Keratinocyte (primary cell): ENCODE results near the gene C16orf82. TPM values are rescaled to one million over a fixed set of nuclear protein-coding genes. Genes with fewer than 3 reads are reported as not detected.

Experiments used
- DNase-seq: peaks from one replicate; pipeline ENCODE4 v3.0.0-alpha.2; 2011; ENCODE audit warnings: low read depth, missing footprints, low spot score
- FAIRE-seq: peaks from 2 replicates; lab custom pipeline; 2011; peaks lifted over from hg19 to GRCh38; lab: Jason Lieb, UNC
- H2AFZ ChIP-seq: 2 replicates; pipeline ENCODE4 v1.6.0; 2012; ENCODE audit warnings: low read length, control low read depth, inconsistent platforms; ENCODE audit not compliant: control insufficient read depth
- H3K27ac ChIP-seq: 2 replicates; pipeline ENCODE4 v1.5.1; 2011; ENCODE audit warnings: low read length; ENCODE audit not compliant: control insufficient read depth, insufficient read depth
- H3K27me3 ChIP-seq: 3 replicates; pipeline ENCODE4 v1.6.0; 2011; ENCODE audit warnings: low read length; ENCODE audit not compliant: control insufficient read depth, insufficient read depth; ENCODE audit errors: extremely low read depth
- H3K36me3 ChIP-seq, 2 experiments: 2 replicates in 1 of 2; 3 replicates in 1 of 2; pipeline ENCODE4 v1.5.1; 2011; ENCODE audit warnings: low read length in 2 of 2, mild to moderate bottlenecking in 1 of 2; ENCODE audit not compliant: control insufficient read depth in 2 of 2, insufficient read depth in 2 of 2; ENCODE audit errors: extremely low read depth in 1 of 2
- H3K4me1 ChIP-seq: 3 replicates; pipeline ENCODE4 v1.5.1; 2011; ENCODE audit warnings: low read length; ENCODE audit not compliant: control insufficient read depth, insufficient read depth; ENCODE audit errors: extremely low read depth
- H3K4me2 ChIP-seq: 3 replicates; pipeline ENCODE4 v1.6.0; 2011; ENCODE audit warnings: low read depth, low read length; ENCODE audit not compliant: control insufficient read depth, insufficient read depth; ENCODE audit errors: extremely low read depth
- H3K4me3 ChIP-seq, 3 experiments: fragments of 200-600 bp in 1 of 3; sonication (generic) in 1 of 3; 2 replicates in 2 of 3; 3 replicates in 1 of 3; pipeline ENCODE4 v1.5.1; 2011 to 2016; ENCODE audit warnings: low read length in 3 of 3, mild to moderate bottlenecking in 3 of 3, control low read depth in 2 of 3, inconsistent platforms in 1 of 3, low read depth in 1 of 3, mixed read lengths in 1 of 3, mixed run types in 1 of 3, moderate library complexity in 1 of 3; ENCODE audit not compliant: control insufficient read depth in 2 of 3, insufficient read depth in 2 of 3; ENCODE audit errors: extremely low read depth in 1 of 3
- H3K79me2 ChIP-seq: 2 replicates; pipeline ENCODE4 v1.6.0; 2012; ENCODE audit warnings: low read length; ENCODE audit not compliant: control insufficient read depth, insufficient read depth
- H3K9ac ChIP-seq: 3 replicates; pipeline ENCODE4 v1.6.0; 2011; ENCODE audit warnings: low read length; ENCODE audit not compliant: control insufficient read depth, insufficient read depth; ENCODE audit errors: extremely low read depth
- H3K9me1 ChIP-seq: 3 replicates; pipeline ENCODE4 v1.6.0; 2011; ENCODE audit warnings: low read length; ENCODE audit not compliant: control insufficient read depth, insufficient read depth; ENCODE audit errors: extremely low read depth
- H3K9me3 ChIP-seq: 2 replicates; pipeline ENCODE4 v1.5.1; 2012; ENCODE audit warnings: low read depth, low read length; ENCODE audit not compliant: control insufficient read depth
- H4K20me1 ChIP-seq: 3 replicates; pipeline ENCODE4 v1.6.0; 2011; ENCODE audit warnings: low read length; ENCODE audit not compliant: control insufficient read depth, insufficient read depth; ENCODE audit errors: extremely low read depth
- EZH2 ChIP-seq: IDR thresholded peaks from one replicate; pipeline ENCODE4 v1.6.1; 2012; ENCODE audit warnings: inconsistent platforms, mild to moderate bottlenecking, low read length, moderate library complexity
- dilution Hi-C: fragments of 300-500 bp; cut with MboI; formaldehyde crosslinking; loops from one replicate; pipeline ENCODE4 v1.7.0; 2020; ENCODE audit warnings: low sequenced_read_pairs; ENCODE audit not compliant: extremely low pct_ligation_motif_present
- polyA plus RNA-seq, 5 experiments: library from polyadenylated mRNA; depleted of rRNA in 3 of 5; stranded (reverse) in 3 of 5; stranded (forward) in 1 of 5; unstranded in 1 of 5; fragments of >200 nt; gene quantifications; 1 replicate in 1 of 5; 2 replicates in 3 of 5; 3 replicates in 1 of 5; pipeline versions ENCODE4 v1.2.1 to v1.2.3, GENCODE V29; 2011 to 2012; ENCODE audit warnings: missing spikeins in 2 of 5, low read depth in 1 of 5, low replicate concordance in 1 of 5
- TF ChIP-seq, protein P1 (sequence below), 3 experiments: IDR thresholded peaks in 1 of 3; conservative IDR thresholded peaks in 1 of 3; optimal IDR thresholded peaks in 1 of 3; 2 replicates in 2 of 3; 3 replicates in 1 of 3; pipeline versions ENCODE3 to v1.5.1; 2011; ENCODE audit warnings: low read length in 3 of 3, mild to moderate bottlenecking in 3 of 3, moderate library complexity in 2 of 3, control low read depth in 1 of 3, inconsistent platforms in 1 of 3; ENCODE audit not compliant: insufficient read depth in 2 of 3; ENCODE audit errors: extremely low read depth in 1 of 3

C16orf82 gene
- polyA plus RNA-seq, 1 donor (not counting 4 experiments of a cell fraction or from before 2014, with no cell fraction given), result not detected

DNA sequence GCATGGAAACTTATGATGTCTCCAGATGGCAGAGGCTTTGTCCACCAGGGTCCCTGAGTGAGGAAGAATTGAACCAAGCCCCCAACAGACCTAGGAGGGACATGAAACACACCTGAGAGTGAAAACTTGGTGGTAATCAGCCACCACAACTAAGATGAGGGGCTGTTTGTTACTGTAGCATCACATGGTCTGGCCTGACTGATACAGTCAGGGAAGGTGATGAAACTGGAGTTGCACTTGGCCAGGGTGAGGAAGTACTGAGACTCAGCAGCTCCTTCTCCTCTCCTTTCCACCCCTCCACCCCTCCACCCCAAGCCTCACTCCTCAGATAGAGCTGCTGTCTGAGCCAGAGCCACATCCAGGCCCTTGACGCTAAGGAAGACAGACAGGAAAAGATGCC lies 37.2 kb downstream of the C16orf82 start:
- Histone ChIP-seq H3K36me3 (no peaks in the 10 kb centered on the region), H3K9me3 (no peaks in the 10 kb centered on the region), H3K4me2 (no peak overlapping the region), H3K79me2 (no peaks in the 10 kb centered on the region), H3K27ac (no peak overlapping the region), H3K9ac (no peak overlapping the region), H3K27me3 (no peaks in the 10 kb centered on the region), H3K4me3 (no peak overlapping the region), H4K20me1 (no peaks in the 10 kb centered on the region), H3K4me1 (no peaks in the 10 kb centered on the region), H2AFZ (no peak overlapping the region), H3K9me1 (no peaks in the 10 kb centered on the region)
- FAIRE-seq (no peak), DNase-seq (no peak)
- dilution Hi-C loops, result no loop called here
- TF ChIP-seq, protein P1, sequence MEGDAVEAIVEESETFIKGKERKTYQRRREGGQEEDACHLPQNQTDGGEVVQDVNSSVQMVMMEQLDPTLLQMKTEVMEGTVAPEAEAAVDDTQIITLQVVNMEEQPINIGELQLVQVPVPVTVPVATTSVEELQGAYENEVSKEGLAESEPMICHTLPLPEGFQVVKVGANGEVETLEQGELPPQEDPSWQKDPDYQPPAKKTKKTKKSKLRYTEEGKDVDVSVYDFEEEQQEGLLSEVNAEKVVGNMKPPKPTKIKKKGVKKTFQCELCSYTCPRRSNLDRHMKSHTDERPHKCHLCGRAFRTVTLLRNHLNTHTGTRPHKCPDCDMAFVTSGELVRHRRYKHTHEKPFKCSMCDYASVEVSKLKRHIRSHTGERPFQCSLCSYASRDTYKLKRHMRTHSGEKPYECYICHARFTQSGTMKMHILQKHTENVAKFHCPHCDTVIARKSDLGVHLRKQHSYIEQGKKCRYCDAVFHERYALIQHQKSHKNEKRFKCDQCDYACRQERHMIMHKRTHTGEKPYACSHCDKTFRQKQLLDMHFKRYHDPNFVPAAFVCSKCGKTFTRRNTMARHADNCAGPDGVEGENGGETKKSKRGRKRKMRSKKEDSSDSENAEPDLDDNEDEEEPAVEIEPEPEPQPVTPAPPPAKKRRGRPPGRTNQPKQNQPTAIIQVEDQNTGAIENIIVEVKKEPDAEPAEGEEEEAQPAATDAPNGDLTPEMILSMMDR (optimal IDR thresholded peaks at IDR 0.05 in 1 of 3, IDR thresholded peaks at IDR 0.05 in 1 of 3, conservative IDR thresholded peaks at IDR 0.05 in 1 of 3; ENCODE audit: extremely low read depth in 1 of 3, insufficient read depth in 2 of 3, low read length in 3 of 3), result no peak
- no peak for TF ChIP-seq EZH2

DNA sequence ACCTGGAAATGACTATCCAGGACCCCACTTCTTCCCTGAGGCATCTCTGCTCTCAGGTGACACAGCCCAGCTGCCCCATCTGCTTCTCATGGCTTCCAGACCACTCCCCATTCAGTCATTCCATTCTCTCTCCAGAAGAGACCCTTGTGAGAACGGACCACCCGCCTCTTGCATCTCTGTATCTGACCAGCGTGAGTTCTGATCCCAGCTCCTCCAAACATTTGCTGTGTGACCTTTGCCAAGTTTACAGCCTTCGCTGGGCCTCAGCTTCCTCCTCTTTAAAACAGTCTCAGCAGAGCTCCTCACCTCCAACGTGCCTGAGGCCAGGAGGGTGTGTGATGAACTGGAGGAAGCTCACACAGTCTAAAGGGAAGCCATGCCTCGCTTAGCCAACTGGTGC lies 39.6 kb downstream of the C16orf82 start:
- Histone ChIP-seq H3K4me2 (no peak overlapping the region), H4K20me1 (no peaks in the 10 kb centered on the region), H3K4me3 (no peak overlapping the region), H3K9ac (no peak overlapping the region), H3K36me3 (no peaks in the 10 kb centered on the region), H3K9me3 (no peaks in the 10 kb centered on the region), H3K27me3 (peaks cover 7% of the 10 kb centered on the region), H3K79me2 (no peaks in the 10 kb centered on the region), H3K27ac (no peak overlapping the region), H3K4me1 (no peaks in the 10 kb centered on the region), H2AFZ (no peak overlapping the region), H3K9me1 (no peaks in the 10 kb centered on the region)
- dilution Hi-C loops, result no loop called here
- DNase-seq, result no peak
- no peak for FAIRE-seq
- TF ChIP-seq, protein P1 (optimal IDR thresholded peaks at IDR 0.05 in 1 of 3, IDR thresholded peaks at IDR 0.05 in 1 of 3, conservative IDR thresholded peaks at IDR 0.05 in 1 of 3; ENCODE audit: extremely low read depth in 1 of 3, insufficient read depth in 2 of 3, low read length in 3 of 3), result no peak
- TF ChIP-seq EZH2, result no peak
